GM19324 (cell line): Measurements from ENCODE around the gene UIMC1.

Experiments used
- ATAC-seq: cut with Tn5 transposase; IDR thresholded peaks from one replicate; pipeline ENCODE4 v1.9.1; 2021; ENCODE audit warnings: mild to moderate bottlenecking, moderate library complexity; ENCODE audit not compliant: unreplicated experiment, low FRiP score

Gene UIMC1

GRCh38 chr5:176887252-176887849, 119.2 kb downstream of the UIMC1 start:
- no peak for ATAC-seq

GRCh38 chr5:176886336-176887251, 120.0 kb downstream of the UIMC1 start:
- no peak for ATAC-seq

DNA sequence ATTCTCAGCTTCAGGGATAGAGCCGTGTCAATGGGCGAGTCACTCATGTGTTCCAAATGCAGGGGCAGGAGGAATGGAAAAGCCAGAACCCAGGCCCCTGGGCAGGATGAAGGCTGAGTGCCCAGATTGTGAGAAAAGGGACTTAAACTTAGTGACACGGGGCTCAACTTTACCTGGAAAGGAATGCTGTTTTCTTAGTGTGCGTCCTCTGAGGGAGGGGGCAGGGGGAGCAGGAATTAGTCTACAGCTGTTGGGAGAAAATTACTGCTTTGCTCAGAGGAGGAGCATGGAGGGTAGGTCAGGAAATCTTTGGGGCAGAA, 122.0 kb downstream of the UIMC1 start:
- no peak for ATAC-seq

DNA sequence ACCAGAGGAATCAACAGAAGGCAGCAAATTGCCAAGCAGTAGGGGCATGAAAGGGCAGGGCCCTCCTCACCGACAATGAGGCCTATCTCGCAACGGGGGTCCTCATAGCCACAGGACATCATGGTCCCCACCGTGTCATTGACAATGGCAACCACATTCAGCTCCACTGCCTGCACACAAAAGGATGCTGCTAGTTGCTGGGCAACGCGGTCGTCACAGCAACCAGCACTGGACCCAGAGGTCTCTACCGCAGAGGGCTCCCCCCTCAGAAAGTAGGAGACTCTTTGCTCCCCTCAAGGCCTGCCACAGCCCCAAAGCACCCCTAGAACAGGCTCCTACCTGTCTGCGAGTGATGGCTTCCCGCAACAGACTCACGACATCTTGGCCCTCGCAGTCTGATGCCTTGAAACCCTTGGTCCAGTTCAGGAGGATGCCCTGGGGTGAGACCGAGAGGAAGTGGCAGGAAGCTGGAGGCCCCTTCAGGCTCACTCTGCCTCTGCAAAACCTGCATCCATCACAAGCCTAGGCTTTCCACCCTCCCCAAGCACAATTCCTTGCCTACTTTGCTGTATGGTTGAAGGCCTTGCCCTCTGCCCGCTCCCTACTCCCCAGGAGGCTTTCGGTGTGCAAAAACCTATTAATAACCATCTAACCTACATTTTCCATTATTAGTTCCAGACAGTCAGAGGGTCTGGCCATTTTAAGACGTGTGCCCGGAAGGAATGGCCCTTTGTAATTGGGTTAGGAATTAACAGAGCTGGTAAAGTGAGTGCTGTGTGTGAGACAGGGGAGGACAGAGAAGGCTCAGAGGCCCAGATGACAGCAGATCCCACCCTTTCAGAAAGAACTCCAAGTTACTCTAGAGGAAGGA, 122.6 kb downstream of the UIMC1 start:
- no peak for ATAC-seq

GRCh38 chr5:176882567-176882903, 124.0 kb downstream of the UIMC1 start:
- ATAC-seq: no peak

- ATAC-seq: no peak
Measured at GRCh38 chr5:176881816-176882566, 124.6 kb downstream of the UIMC1 start.

GRCh38 chr5:176881021-176881749, 125.4 kb downstream of the UIMC1 start:
- no peak for ATAC-seq

GRCh38 chr5:176880366-176881020, 126.1 kb downstream of the UIMC1 start:
- no peak for ATAC-seq

DNA sequence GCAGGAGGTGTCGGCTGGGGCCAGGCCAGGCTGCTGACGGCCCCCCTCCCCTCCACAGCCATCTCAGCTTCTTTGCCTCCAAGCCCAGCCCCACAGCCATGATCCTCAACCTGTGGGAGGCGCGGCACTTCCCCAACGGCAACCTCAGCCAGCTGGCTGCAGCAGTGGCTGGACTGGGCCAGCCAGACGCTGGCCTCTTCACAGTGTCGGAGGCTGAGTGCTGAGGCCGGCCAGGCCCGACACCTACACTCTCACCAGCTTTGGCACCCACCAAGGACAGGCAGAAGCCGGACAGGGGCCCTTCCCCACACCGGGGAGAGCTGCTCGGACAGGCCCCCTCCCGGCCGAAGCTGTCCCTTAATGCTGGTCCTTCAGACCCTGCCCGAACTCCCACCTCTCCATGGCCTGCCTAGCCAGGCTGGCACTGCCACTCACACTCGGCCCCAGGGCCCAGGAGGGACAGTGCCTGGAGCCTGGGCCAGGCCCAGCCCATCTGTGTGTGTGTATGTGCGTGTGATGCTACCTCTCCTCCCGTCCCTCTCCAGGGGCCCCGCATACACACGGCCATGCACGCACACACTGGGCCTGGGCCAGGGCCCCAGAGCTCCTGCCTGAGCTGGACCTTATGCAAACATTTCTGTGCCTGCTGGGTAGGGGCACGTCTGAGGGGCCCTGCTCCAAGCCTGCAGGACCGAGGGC, 126.8 kb downstream of the UIMC1 start:
- no peak for ATAC-seq

DNA sequence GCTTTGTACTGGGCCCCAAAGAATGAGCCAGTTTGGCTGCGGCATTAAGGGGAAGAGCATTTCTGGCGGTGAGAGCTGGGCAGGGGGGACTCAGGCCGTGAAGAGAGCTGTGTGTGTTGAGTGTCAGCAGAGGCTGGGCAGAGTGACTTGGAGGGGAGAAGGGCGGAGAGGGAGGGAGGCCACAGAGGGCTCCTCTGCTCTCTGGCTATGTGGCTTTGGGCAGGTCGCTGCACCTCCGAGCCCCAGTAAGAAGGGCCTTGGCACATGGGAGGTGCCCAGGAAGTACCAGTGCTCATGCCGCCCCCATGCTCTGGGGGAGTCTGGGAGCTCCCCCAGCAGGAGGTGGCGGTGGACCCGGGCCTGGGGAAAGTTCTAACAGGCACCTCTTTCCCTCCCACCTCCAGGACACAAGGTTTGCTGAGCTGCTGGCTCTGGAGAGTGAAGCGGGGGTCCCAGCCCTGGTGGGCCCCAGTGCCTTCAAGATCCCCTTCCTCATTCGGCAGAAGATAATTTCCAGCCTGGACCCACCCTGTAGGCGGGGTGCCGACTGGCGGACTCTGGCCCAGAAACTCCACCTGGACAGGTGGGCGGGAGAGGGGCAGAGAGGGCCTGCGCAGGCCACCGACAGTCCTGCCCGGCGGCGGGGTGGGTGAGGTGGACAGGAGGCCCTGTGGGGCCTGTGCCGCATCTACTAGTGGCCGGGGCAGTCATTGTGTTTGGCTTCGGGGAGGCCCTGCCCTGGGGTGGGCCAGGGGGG, 127.5 kb downstream of the UIMC1 start:
- ATAC-seq: no peak

DNA sequence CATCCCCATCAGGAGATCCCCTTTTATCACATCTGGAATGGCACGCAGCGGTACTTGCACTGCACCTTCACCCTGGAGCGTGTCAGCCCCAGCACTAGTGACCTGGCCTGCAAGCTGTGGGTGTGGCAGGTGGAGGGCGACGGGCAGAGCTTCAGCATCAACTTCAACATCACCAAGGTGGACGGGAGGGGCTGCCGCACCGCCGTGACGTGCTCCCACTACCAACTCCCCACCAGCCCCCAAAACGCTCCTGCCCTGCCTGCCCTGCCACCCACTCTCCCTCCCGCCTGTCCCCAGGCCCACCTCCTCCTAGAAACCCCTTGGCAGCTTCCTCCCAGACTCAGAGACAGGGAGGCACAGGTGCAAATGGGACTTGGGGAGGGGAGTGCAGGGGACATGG, 128.1 kb downstream of the UIMC1 start:
- ATAC-seq: no peak

DNA sequence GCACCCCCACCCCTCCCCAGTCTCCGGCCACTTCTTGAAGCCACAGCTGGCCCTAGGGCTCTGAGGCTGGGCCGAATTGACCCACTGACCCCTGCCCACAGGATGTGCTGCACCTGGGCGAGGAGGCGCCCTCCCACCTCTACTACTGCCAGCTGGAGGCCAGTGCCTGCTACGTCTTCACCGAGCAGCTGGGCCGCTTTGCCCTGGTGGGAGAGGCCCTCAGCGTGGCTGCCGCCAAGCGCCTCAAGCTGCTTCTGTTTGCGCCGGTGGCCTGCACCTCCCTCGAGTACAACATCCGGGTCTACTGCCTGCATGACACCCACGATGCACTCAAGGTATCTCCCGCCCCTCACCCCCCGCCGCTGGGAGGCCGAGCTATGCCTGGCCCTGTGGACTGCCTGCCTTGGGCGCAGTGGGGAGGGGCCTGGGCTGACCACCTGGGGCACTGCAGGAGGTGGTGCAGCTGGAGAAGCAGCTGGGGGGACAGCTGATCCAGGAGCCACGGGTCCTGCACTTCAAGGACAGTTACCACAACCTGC, 128.7 kb downstream of the UIMC1 start:
- no peak for ATAC-seq

- ATAC-seq: no peak
Measured at GRCh38 chr5:176876506-176877431, 129.8 kb downstream of the UIMC1 start.

- no peak for ATAC-seq
Measured at GRCh38 chr5:176875783-176876505, 130.6 kb downstream of the UIMC1 start.

GRCh38 chr5:176875014-176875550, 131.5 kb downstream of the UIMC1 start:
- ATAC-seq: no peak

- no peak for ATAC-seq
Measured at GRCh38 chr5:176874198-176874780, 132.3 kb downstream of the UIMC1 start.
